HCT116 (cell line): ENCODE results near the gene CA7.

ENCODE experiments used
- ATF3 ChIP-seq: IDR thresholded peaks from 2 replicates; pipeline ENCODE4 v1.6.1; 2012
- CTCF ChIP-seq, 3 experiments: fragments of 200-600 bp in 1 of 3; sonication (generic) in 1 of 3; IDR thresholded peaks in 2 of 3; conservative IDR thresholded peaks in 1 of 3; 2 replicates each; pipeline ENCODE4 v1.5.1; 2012 to 2017; ENCODE audit warnings: low read depth in 2 of 3, low read length in 2 of 3, antibody characterized with exemption in 1 of 3, borderline replicate concordance in 1 of 3, control low read depth in 1 of 3, mild to moderate bottlenecking in 1 of 3, mixed read lengths in 1 of 3, mixed run types in 1 of 3, moderate library complexity in 1 of 3; ENCODE audit not compliant: insufficient read depth in 1 of 3
- EZH2 ChIP-seq: fragments of 200-600 bp; sonication (generic); IDR thresholded peaks from 2 replicates; pipeline ENCODE4 v1.6.1; 2017; ENCODE audit warnings: antibody characterized with exemption, mixed run types
- POLR2A ChIP-seq: IDR thresholded peaks from 2 replicates; pipeline ENCODE4 v1.7.0; 2011; ENCODE audit warnings: borderline replicate concordance; ENCODE audit not compliant: insufficient read depth, insufficient read length; ENCODE audit errors: extremely low read depth
- POLR2AphosphoS5 ChIP-seq: IDR thresholded peaks from 2 replicates; pipeline ENCODE4 v1.6.1; 2011; ENCODE audit warnings: mild to moderate bottlenecking, low read depth, low read length, moderate library complexity
- RAD21 ChIP-seq: IDR thresholded peaks from 2 replicates; pipeline ENCODE4 v1.6.1; 2012; ENCODE audit warnings: low read depth, mild to moderate bottlenecking

- TF ChIP-seq ATF3 (no peak), RAD21 (no peak), EZH2 (no peak), CTCF (IDR thresholded peaks at IDR 0.05 in 2 of 3, conservative IDR thresholded peaks at IDR 0.05 in 1 of 3; ENCODE audit: borderline replicate concordance in 1 of 3, insufficient read depth in 1 of 3, low read depth in 2 of 3, low read length in 2 of 3) (peak in 1 of 3 experiments; percentile 29; a peak in 2 of 6 replicates), POLR2AphosphoS5 (no peak), POLR2A (no peak)
Observed at GRCh38 chr16:66849549-66849948, 5.3 kb downstream of the CA7 start.
